GM19452 (cell line): ENCODE results near the gene DMXL1.
"Not testable (repeated sequence)": the region's sequence is repeated elsewhere in the genome, so short reads cannot be mapped to it uniquely, and the experiment has no call there.

Experiments
- ATAC-seq: cut with Tn5 transposase; IDR thresholded peaks from one replicate; pipeline ENCODE4 v1.9.1; 2021; ENCODE audit not compliant: unreplicated experiment

DMXL1 gene

DNA sequence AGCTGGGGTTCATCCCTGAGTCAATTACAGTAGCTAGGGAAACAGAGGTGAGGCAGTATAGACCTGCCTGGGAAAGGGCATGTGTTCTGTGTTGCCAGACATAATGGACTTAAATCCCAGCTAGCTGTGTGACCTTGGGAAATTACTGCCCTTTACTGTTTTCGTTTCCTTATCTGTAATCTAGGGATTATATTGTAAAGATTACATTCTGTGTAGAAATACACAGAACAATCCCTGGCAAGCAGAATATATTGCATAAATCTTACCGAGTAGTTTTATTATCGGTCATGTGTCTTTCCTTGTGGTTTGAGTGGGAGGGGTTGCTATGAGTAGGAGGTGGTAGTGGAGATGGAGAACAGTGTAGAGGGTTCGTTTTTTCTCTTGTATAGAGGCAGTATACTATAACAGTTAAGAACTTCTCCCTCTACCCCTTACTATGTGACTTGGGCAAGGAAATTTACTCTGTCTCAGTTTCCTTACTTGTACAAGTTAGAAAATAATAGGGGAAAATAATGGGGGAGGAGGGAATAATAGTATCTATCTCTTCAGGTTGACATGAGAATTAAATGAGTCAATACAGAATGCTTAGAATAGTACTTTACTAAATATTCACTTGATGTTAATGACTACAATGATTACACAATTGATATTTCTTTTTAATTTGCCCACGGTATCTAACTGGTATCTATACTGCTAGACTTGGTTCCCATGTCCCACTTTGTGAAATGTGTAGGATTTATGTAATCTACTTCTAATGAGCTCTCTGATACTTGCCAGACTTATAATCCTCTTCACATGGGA lies 7.1 kb upstream of the DMXL1 start:
- ATAC-seq: peak; percentile 75

GRCh38 chr5:119067450-119067849 lies 3.4 kb upstream of the DMXL1 start:
- ATAC-seq: no peak

DNA sequence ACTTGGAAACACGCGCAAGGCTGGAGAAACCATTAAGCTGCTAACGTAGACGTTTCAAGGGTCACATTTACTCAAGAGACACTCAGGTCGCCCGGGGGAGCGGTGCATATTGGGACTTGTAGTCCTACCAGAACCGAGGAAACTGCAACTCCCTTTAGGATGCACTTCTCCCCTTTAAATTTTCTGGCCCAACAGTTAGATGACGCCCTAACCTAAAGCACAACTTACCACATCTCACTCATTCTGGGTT lies 384 bp upstream of the DMXL1 start:
- ATAC-seq: peak; percentile 57

DNA sequence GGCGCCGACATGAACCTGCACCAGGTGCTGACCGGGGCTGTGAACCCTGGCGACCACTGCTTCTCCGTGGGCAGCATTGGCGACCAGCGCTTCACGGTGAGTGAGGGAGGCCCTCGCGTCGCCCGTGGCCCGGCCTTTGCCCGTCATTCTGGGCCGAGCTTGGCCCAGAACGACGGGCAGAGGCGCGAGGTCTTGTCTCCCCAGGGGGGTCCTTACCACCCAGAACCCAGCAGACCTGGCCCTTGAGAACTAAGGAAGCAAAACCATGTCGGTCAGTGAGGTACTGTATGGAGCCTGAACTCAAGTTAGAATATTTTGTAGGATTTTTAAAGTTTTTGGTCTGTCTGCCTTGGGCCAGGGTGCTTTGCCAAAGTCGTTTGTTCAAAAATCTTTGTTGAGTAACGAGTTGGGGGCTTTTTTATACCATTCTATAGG lies 691 bp downstream of the DMXL1 start:
- peak; percentile 13 for ATAC-seq

DNA sequence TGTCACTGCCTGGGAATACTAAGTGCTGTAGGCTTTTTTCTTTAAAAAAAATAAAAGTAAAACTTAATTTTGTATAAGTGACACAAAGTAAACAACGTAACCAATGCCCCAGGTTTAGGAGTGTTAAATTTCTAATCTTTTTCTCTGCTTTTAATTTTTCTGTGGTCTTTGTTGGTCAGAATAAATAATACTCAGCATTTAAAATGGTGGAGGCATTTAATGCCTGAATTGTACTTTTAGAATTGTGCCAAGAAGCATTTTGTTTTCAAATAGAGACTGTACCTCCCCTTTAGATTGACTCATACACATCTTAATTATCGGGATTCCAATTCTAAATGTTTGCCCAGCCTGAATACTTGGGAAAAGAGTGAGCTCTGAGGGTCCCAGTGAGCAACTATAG lies 1.6 kb downstream of the DMXL1 start:
- ATAC-seq: no peak

- ATAC-seq: not testable (repeated sequence)
Observed at GRCh38 chr5:119073746-119074337, 3.0 kb downstream of the DMXL1 start.

DNA sequence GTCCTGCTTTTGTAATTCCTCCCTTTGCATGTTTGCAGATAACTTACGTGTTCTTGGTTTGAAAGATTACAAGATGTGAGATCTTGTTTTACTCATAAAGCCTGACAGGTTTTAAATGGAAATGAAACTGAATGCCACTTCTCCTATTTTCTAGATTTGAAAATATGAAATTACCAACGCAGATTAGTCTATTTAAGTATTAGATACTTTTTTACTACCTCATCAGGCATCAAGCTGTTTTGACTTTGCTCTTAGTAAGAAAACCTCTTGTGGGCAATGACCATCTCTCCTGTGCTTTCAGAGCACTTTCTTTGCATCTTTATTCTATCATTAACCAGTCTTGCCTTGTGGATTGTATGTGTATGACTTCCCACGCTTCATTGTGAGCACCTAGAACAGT lies 3.5 kb downstream of the DMXL1 start:
- peak; percentile 27 for ATAC-seq

- ATAC-seq: not testable (repeated sequence)
Observed at GRCh38 chr5:119075269-119075668, 4.4 kb downstream of the DMXL1 start.

GRCh38 chr5:119076080-119076479 lies 5.2 kb downstream of the DMXL1 start:
- ATAC-seq: no peak

- ATAC-seq: no peak
Observed at GRCh38 chr5:119077444-119077843, 6.6 kb downstream of the DMXL1 start.

DNA sequence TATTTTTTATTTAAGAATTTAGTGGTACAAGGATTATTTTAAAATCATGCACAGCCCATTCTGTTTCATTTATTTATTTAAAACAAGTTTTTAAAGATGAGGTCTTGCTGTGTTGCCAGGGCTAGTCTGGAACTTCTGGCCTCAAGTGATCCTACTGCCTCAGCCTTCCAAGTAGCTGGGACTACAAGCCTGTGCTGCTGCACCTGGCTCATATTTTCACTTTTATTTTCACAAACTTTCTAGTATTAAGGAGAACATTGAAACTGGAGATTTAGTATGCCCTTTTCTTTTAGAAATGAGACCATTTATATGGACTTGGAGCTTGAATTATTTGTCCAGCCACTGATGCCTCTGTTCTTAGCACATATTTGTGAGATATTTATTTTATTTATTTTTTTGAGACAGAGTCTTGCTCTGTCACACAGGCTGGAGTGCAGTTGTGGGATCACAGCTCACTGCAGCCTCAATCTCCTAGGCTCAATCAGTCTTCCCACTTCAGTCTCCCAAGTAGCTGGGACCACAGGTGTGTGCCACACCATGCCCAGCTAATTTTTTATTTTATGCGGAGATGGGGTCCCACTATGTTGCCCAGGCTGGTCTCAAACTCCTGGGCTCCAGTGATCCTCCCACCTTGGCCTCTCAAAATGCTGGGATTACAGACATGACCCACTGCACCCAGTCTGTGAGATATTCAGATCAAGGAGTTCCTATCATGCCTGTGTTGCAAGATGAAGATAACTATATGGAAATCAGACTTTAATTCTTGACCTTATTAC lies 7.4 kb downstream of the DMXL1 start:
- ATAC-seq: no peak

GRCh38 chr5:119078861-119079260 lies 8.0 kb downstream of the DMXL1 start:
- no peak for ATAC-seq

GRCh38 chr5:119079318-119079921 lies 8.5 kb downstream of the DMXL1 start:
- no peak for ATAC-seq

DNA sequence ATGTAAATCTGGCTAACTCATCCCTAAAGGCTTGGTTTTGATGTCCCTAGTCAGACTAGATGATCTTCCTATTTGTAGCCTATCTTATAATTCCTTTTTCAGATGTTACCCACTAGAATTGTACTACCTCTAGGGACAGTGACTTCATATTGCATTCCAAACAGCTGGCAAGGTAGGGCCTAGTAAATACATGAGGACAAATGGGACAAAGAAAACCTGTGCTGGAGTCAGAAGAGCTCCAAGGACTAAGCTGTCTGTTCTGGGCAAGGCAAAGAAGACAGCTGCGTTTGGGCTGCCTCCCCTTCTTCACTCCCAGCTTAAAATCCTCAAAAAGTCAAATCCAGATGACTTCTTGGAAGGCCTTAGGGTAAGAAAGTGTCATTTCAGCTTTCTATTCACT lies 10.0 kb downstream of the DMXL1 start:
- no peak for ATAC-seq

DNA sequence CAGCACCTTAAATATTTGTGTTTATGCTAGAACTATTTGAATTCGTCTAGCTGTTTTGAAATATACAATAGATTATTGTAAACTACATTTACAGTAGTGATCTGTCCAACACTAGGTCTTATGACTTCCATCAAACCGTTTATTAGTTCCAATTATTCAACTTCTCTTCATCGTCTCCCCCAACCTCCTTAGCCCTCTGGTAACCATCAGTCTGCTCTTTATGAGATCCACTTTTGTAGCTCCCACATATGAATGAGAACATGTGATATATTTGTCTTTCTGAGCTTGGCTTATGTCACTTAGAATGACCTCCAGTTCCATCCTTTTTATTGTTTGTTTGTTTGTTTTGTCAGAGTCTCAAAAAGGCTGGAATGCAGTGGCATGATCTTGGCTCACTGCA lies 11.8 kb downstream of the DMXL1 start:
- ATAC-seq: no peak

DNA sequence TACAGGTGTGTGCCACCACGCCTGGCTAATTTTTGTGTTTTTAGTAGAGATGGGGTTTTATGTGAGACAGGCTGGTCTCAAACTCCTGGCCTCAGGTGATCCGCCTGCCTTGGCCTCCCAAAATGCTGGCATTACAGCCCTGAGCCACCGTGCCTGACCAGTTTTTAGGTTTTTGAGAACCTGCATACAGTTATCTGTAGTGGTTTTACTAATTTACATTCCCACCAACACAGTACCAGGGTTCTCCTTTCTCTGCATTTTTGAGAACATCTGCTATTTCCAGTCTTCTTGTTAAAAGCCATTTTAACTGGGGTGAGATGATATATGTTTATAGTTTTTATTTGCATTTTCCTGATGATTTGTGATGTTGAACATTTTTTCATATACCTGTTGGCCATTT lies 12.8 kb downstream of the DMXL1 start:
- no peak for ATAC-seq

GRCh38 chr5:119088438-119088837 lies 17.6 kb downstream of the DMXL1 start:
- no peak for ATAC-seq

GRCh38 chr5:119095611-119096010 lies 24.7 kb downstream of the DMXL1 start:
- no peak for ATAC-seq

GRCh38 chr5:119105971-119106370 lies 35.1 kb downstream of the DMXL1 start:
- no peak for ATAC-seq

DNA sequence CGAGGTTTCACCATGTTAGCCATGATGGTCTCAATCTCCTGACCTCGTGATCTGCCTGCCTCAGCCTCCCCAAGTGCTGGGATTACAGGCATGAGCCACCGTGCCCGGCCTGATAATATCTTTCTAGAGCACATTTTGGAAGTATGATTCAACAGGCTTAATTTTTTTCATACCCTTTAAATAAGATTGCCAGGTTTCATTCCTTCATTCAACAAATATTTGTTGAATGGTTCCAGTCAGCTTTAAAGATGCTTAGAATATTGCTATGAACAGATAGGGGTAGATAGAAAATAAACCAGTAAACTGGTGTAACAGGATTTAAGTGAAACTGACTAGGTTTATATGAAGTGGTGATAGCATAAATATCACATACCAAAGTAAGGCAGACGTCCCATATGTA lies 41.3 kb downstream of the DMXL1 start:
- ATAC-seq: no peak

DNA sequence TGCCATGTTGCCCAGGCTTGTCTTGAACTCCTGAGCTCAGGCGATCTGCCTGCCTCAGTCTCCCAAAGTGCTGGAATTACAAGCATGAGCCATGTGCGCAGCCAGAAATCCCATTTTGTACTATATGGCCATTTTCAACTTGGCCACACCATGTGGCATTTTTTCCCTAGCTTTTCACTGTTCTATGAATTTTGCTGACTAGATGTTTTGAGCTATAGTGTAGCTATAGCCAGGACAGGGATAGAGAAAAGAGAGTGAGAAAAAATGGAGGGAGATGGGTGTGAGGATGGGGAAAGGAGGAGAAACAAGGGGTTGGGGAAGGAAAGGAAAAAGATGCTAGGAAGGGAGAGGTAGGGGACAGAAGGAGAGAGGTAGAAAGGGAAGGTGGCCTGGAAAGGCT lies 46.4 kb downstream of the DMXL1 start:
- no peak for ATAC-seq

DNA sequence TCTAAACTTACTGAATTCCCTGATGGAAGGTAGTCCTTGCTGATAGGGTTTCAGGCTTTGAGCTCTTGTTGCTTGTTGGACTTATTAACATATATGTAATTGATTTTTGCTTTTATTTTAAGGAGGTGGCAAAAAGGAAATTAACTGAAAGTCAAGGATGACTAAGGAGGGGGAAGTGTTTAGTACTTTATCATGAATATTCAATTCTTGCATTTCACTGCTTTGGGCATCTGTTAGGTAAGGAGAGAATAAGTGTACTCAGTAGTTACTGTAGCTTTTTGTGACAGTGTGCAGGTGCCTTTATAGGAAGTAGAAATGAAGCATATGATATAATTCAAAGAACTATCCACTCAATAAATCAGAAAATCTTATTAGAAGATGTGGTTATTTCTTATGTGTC lies 47.1 kb downstream of the DMXL1 start:
- ATAC-seq: no peak
